ENCODE data around the gene PLAGL2.

PLAGL2 gene

DNA sequence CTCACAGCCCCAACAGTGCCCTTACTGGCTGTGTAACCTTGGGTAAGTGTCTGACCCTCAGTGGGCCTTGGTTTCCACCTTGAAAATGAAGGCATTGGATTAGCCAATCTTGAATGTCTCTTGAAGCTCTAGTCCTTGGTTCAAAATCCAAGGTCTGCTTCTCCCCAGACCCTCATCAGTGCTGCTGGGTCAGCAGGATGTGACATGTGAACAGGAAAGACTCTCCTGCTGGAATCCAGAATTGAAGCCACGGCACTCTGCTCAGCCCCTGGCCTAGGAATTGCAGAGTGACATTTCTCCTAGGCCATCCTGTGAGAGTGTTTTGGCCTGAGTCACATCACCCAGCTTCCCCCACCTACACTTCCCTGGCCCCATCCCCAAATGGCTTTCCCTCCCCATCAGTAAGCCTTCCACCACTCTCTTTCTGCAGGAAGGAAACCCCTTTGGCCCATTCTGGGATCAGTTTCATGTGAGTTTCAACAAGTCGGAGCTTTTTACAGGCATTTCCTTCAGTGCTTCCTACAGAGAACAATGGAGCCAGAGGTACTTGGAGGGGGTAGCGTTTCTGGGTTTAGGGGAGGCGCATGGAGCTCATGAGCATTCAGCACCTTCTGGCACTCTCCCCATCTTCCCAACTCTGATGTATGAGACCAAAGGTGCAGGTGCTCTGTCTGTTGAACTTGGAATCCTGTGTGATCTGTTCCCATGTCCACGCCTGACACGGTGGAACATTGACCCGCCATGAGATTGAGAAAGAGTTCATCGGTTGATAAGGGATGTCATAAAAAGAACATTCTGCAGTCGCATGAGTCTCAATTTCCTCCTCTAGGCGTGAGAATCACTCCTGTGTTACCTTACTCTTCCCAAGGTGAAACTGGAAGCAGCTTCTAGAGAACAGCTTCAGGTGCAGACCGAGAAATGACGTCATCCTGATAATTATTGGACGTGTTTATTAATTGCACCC is 8.9 kb upstream of the PLAGL2 start:
- peaks cover 15% of the 10 kb centered on the region for H3K4me1 Mint-ChIP-seq (ENCODE audit: low read depth)
- no peaks in the 10 kb centered on the region for H3K27me3 Mint-ChIP-seq
- H3K9me3 Mint-ChIP-seq = no peaks in the 10 kb centered on the region
- H3K27ac Mint-ChIP-seq = no peak overlapping the region
- H3K36me3 Mint-ChIP-seq (ENCODE audit: low read depth) = peaks cover 81% of the 10 kb centered on the region
- no peak overlapping the region for H3K4me3 Mint-ChIP-seq

DNA sequence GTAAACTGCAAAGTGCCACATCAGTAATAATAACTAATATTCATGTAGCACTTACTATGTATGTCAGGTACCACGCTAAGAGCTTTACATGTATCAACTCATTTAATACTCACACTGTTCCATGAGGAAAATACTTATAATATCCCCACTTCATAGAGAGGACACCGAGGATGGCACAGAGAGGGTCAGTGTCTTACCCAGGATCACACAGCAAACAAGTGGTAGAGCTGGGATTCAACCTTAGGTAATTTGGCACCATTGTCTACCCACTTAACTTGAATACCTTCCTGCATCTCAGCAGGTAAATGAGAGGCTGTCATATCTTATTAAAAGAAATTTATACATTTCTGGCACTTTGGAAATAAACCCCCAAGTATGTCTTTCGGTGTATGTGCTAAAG is 8.2 kb upstream of the PLAGL2 start:
- H3K4me1 Mint-ChIP-seq (ENCODE audit: low read depth) = peaks cover 22% of the 10 kb centered on the region
- no peak overlapping the region for H3K27ac Mint-ChIP-seq
- H3K36me3 Mint-ChIP-seq (ENCODE audit: low read depth) = peaks cover 81% of the 10 kb centered on the region
- H3K4me3 Mint-ChIP-seq = no peak overlapping the region
- no peaks in the 10 kb centered on the region for H3K9me3 Mint-ChIP-seq
- H3K27me3 Mint-ChIP-seq = no peaks in the 10 kb centered on the region

DNA sequence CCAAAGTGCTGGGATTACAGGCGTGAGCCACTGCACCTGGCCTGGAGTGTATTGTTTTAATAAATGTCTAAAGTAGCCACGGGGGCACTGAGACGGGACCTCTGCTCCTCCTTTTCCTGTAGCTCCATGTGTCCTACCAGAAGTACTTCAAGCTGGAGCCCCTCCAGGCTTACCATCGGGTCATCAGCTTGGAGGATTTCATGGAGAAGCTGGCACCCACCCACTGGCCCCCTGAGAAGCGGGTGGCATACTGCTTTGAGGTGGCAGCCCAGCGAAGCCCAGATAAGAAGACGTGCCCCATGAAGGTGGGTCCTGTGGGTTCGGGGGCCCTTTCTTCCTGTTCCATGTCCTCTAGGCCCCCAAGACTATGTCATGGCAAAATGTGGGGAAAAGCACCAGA is 7.6 kb upstream of the PLAGL2 start:
- H3K4me1 Mint-ChIP-seq (ENCODE audit: low read depth) = peaks cover 28% of the 10 kb centered on the region
- no peak overlapping the region for H3K4me3 Mint-ChIP-seq
- H3K27me3 Mint-ChIP-seq = no peaks in the 10 kb centered on the region
- H3K9me3 Mint-ChIP-seq = no peaks in the 10 kb centered on the region
- H3K27ac Mint-ChIP-seq = no peak overlapping the region
- H3K36me3 Mint-ChIP-seq (ENCODE audit: low read depth) = peaks cover 84% of the 10 kb centered on the region

DNA sequence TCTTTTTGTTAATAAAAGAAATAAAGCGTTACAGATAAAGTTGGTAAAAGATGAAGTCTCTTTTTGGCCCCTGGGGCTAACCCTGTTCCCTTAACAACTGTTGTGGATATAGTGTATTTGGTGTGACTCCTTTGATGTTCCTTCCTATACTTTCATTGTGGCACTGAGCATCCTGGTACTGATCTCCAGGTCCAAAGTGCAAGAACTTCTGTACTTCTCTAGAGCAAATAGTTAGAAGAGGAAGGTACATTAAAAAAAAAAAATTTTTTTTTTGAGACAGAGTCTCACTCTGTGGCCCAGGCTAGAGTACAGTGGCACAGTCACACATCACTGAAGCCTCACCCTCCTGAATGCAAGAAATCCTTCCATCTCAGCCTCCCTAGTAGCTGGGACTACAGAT is 6.3 kb upstream of the PLAGL2 start:
- H3K36me3 Mint-ChIP-seq (ENCODE audit: low read depth) = peaks cover 86% of the 10 kb centered on the region
- H3K9me3 Mint-ChIP-seq = no peaks in the 10 kb centered on the region
- H3K4me1 Mint-ChIP-seq (ENCODE audit: low read depth) = peaks cover 40% of the 10 kb centered on the region
- H3K27ac Mint-ChIP-seq = no peak overlapping the region
- no peaks in the 10 kb centered on the region for H3K27me3 Mint-ChIP-seq
- H3K4me3 Mint-ChIP-seq = no peak overlapping the region

DNA sequence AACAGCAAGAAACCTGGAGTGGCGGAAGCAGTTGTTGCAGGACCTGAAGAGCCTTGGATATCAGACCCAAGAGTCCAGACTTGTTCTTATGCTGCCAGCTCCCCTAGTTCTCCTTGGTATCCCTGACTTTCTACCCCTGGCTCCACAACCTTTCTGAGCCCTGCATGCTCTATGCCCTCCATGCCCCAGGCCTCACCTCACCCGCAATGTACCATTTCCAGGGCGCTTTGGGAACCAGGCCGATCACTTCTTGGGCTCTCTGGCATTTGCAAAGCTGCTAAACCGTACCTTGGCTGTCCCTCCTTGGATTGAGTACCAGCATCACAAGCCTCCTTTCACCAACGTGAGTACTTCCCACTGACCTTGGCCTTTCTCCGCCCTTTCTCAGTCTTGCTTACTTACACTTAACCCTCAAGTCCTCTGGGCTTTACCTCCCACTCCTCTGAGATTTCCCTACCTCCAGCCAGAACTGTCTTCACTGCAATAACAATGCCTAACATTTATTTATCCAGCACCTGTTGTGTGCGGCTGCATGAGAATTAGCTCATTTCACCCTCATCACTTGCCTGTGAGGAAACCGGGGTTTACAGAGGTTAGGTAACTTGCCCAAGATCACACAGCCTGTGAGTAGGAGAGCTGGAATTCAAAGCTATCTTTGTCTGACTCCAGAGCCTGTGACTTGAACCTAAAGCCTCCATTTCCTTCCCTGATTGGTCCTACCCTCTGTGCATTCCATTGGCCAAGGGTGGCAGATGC is 2.5 kb upstream of the PLAGL2 start:
- Mint-ChIP-seq H3K27me3 (no peaks in the 10 kb centered on the region), H3K36me3 (ENCODE audit: low read depth) (peaks cover 74% of the 10 kb centered on the region), H3K4me3 (peak overlapping the region; percentile 91), H3K27ac (peak overlapping the region; percentile 95), H3K4me1 (ENCODE audit: low read depth) (peaks cover 67% of the 10 kb centered on the region), H3K9me3 (no peaks in the 10 kb centered on the region)

DNA sequence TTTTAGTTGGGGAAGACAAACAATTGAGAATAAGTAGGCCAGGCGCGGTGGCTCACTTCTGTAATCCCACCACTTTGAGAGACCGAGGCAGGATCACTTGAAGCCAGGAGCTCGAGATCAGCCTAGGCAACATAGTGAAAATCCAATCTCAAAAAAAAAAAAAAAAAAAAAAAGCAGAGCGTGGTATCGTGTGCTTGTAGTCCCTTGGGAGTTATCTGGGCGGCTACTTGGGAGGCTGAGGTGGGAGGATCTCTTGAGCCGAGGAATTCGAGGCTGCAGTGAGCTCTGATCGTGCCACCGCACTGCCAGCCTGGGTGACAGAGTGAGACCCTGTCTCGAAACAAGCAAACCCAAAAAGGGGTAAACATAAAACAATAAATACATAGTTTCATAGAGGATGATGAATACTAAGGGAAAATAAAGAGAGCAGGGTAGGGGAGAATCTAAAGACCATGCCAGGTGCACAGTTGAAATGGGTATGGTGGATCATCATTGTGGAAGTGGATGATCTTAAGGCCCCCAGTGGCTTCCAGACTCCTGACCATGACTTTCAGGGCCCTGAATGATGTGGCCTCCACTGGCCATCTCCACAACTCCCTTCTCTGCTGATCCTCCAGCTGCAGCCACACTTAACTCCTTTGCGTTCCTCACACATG is 1.1 kb upstream of the PLAGL2 start:
- H3K36me3 Mint-ChIP-seq (ENCODE audit: low read depth) = peaks cover 75% of the 10 kb centered on the region
- no peaks in the 10 kb centered on the region for H3K27me3 Mint-ChIP-seq
- peak overlapping the region; percentile 95 for H3K27ac Mint-ChIP-seq
- peak overlapping the region; percentile 91 for H3K4me3 Mint-ChIP-seq
- H3K4me1 Mint-ChIP-seq (ENCODE audit: low read depth) = peaks cover 75% of the 10 kb centered on the region
- H3K9me3 Mint-ChIP-seq = no peaks in the 10 kb centered on the region

DNA sequence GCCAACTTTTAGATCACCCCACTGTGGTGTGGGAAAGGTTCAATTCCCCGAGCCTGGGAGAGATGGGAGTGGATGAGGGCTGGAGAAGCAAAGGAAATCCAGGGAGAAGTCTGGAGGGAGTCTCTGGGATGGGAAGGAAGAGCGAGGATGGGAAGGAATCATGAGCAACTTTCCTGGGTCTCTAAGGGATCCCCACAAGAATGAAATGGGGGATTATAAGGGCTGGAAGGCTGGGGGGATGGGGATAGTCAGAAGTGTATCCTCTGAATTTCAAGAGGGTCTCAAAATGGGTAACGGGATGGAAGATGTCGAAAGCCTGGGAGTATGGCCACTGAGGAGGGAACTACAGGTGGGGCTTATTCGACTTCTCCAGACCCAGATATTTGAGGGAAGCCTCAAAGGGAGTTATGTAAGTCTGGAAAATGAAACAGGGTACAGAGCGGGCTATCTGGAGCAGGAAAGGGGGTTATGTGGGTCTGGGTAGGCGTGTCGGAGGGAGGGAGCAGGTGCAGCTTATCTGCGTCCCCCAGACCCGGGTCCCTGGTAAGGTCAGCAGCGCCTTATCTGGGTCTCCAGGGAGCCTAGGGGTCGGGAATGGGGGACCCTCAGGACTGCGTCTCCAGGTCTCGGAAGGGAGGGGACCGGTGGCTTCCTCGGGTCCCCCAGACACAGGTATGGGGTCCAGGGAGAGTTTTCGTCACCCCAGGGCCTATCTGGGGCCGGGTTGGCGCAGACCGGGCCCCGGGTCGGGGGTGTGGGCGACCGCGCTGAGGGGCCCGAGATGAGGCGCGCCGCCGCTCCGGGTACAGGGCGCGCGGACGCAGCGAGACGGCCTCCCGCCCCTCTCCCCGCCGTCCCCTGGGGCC is 550 bp downstream of the PLAGL2 start:
- Mint-ChIP-seq H3K4me1 (ENCODE audit: low read depth) (peaks cover 87% of the 10 kb centered on the region), H3K27me3 (no peaks in the 10 kb centered on the region), H3K27ac (peak overlapping the region; percentile 97), H3K9me3 (no peaks in the 10 kb centered on the region), H3K4me3 (peak overlapping the region; percentile 100), H3K36me3 (ENCODE audit: low read depth) (peaks cover 86% of the 10 kb centered on the region)

DNA sequence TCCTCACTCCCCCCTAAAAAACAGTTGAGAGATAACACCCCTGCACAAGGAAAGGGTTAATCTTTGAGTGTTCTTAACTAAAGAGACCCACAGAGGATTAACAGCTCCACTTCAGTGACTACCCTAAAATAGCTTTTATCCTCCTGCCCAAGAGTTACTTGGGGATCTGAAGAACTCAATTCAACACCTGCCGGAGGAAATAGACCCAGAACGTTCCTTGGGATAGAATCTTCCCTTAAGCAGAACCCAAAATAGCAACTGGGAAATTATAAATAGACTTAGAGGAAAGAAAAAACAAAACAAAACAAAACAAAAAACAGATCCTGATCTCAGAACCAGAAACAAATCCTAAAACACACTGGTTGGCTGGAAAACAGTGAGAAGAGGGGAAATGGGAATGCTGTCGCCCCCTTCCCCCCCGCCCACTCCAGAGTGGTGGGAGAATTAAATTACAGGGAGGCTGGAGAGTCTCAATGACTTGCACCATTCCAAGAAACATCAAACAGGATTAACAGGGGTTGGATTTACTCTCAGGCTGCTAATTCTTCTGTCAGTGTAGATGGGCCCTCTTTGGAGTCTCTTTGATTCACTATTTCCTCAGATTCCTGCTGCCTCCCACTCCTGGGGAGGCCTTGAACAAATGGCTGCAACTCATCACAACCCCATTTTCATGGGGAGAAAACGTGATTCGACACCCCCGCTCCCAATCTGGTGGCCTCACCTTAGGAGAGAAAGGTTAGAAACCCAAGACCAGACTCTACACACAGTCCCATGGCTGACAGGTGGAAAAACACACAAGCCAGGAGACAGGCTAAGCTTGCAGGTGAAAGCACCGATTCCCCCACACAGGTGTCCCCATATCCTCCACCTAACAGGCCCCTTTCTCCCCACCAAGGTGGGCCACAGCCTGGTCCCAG is 1.4 kb downstream of the PLAGL2 start:
- Mint-ChIP-seq H3K27ac (peak overlapping the region; percentile 97), H3K4me1 (ENCODE audit: low read depth) (peaks cover 87% of the 10 kb centered on the region), H3K36me3 (ENCODE audit: low read depth) (peaks cover 85% of the 10 kb centered on the region), H3K4me3 (peak overlapping the region; percentile 100), H3K9me3 (no peaks in the 10 kb centered on the region), H3K27me3 (no peaks in the 10 kb centered on the region)

DNA sequence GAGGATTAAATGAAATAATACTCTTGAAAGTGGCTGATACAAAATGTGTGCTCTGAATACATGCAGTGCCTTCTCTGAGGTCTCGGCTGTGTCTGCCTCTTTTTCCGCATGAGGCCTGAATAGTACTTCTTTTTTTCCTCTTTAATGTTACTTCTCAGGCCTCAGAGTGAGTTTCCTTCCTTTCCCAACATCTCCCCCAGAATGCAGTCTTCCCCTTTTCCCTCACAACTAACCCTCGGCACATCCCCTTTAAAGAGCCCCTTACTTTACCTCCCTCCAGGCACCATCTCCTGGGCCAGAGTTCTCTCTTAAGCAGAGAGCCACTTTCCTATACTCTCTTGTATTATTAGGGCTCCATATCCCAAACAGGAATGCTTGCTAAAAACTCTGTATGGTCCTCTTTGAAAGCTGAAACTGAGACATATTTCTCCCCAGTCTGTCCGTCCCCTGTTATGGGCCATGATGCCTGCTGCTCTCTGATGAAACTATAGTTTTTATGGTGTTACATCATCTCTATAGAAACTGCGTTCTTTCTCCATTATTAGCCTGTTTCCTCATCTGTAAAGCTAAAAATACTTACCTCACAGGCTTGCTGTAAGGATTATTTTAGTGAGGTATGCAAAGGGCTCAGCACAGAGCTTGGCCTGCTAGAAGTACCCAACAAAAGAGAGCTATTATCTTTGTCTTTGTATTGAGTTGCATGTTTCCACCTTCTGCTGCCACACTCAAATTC is 2.3 kb downstream of the PLAGL2 start:
- peaks cover 85% of the 10 kb centered on the region for H3K36me3 Mint-ChIP-seq (ENCODE audit: low read depth)
- H3K27me3 Mint-ChIP-seq = no peaks in the 10 kb centered on the region
- H3K9me3 Mint-ChIP-seq = no peaks in the 10 kb centered on the region
- H3K4me3 Mint-ChIP-seq = peak overlapping the region; percentile 100
- H3K4me1 Mint-ChIP-seq (ENCODE audit: low read depth) = peaks cover 87% of the 10 kb centered on the region
- peak overlapping the region; percentile 97 for H3K27ac Mint-ChIP-seq

DNA sequence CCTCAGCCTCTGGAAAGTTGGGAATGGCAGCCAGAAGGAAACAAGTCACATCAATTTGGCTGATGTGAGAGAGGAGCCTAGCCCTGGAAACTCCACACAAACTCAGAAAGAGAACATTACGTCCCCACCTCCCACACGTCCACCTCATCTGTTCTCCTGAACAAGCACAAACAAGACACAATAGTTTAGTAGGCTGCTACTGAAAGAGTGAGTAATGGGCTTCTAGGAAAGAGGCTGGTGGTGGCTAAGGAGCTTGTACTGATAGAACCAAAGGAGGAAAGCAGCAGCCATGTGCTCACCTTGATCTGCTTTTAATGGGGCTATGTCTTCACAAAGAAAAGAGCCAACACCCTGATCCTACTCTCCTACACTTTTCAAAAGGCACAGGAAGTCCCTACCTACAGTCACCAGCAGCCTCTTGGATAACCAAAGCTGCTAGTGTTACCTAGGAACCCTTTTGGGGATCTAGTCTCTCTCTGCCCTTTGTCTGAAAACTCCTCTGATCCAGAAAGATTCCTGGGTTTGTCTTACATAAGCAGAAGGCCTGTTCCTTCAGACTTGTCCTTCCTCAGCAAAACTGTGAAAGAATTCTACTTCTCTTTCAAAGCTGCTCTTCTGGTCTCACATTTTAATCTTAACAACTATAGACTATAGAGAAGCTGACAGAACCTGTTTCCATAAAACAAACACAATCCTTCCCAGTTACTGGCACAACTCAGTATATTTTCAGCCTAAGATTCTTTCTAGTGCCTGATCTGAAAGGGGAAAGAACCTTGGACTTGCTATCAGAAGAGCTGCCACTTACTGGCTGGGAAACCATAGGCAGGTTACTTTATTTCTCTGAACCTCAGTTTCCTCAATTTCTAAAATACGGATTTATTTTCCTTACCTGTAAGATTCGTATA is 3.1 kb downstream of the PLAGL2 start:
- Mint-ChIP-seq H3K4me1 (ENCODE audit: low read depth) (peaks cover 87% of the 10 kb centered on the region), H3K4me3 (peak overlapping the region; percentile 100), H3K36me3 (ENCODE audit: low read depth) (peaks cover 85% of the 10 kb centered on the region), H3K27me3 (no peaks in the 10 kb centered on the region), H3K9me3 (no peaks in the 10 kb centered on the region), H3K27ac (peak overlapping the region; percentile 97)

DNA sequence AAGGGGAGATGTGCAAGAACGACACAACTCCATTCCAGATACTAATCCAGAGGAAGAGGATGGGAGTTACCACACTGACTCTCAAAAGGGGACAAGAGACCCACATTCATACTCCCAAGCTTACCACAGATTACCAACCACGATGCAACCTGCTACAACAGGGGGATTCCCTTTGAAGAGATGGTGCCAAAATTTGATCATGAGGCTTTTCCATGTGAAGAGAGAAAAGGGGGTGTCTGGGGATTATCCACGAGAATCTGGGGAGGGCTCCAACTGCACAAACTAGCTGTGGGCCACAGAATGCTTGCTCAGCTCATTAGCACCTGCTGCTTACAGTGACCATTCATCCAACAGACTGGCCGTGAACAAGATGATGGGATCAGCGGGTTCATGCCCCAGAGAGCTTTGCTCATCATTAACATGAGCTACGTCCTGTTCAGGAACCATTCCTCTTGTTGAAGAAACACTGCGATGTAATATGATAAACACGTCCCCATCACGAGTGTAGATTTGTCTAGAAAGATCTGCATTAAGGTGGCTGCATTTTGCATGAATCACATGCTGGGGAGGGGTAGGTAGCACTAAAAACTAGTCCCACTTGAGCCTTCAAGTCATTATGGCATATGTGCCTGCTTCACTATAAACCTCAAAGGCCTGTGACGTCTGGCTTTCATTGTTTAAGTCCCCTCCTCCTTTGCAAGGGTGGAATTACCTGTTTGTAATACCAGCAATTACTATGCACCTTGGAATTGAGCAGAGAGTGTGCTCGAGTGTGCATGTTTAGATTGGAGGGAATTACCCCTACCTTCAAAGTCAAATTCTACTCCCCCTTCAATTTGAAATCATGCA is 4.0 kb downstream of the PLAGL2 start:
- Mint-ChIP-seq H3K36me3 (ENCODE audit: low read depth) (peaks cover 85% of the 10 kb centered on the region), H3K27me3 (no peaks in the 10 kb centered on the region), H3K4me1 (ENCODE audit: low read depth) (peaks cover 87% of the 10 kb centered on the region), H3K4me3 (peak overlapping the region; percentile 100), H3K27ac (peak overlapping the region; percentile 97), H3K9me3 (no peaks in the 10 kb centered on the region)
